Aorta (tissue), 5 donors: ENCODE measurements around the gene ACTR10. TPM values are rescaled to one million over a fixed set of nuclear protein-coding genes. Genes with fewer than 3 reads are reported as not detected.

Experiments used
- ATAC-seq: fragments of 200-7000 bp; cut with Tn5 transposase; one replicate; pipeline ENCODE4 v1.9.1; 2022; ENCODE audit warnings: moderate library complexity; ENCODE audit not compliant: low FRiP score
- DNase-seq, 2 donors: peaks; one replicate each; pipeline ENCODE4 v3.0.0-alpha.2; 2020
- H3K27ac ChIP-seq, 2 donors: one replicate each; pipeline ENCODE4 v1.5.1; 2013; ENCODE audit warnings: low read length in 2 of 2, mild to moderate bottlenecking in 2 of 2, moderate library complexity in 2 of 2, control low read depth in 1 of 2, inconsistent platforms in 1 of 2, low read depth in 1 of 2
- H3K27me3 ChIP-seq, 2 donors: one replicate each; pipeline ENCODE4 v1.6.1; 2013; ENCODE audit warnings: control low read depth in 1 of 2, low read length in 1 of 2, mild to moderate bottlenecking in 1 of 2, moderate library complexity in 1 of 2; ENCODE audit not compliant: insufficient read depth in 2 of 2, control insufficient read depth in 1 of 2
- H3K36me3 ChIP-seq, 2 donors: one replicate each; pipeline ENCODE4 v1.6.1; 2013; ENCODE audit warnings: control low read depth in 1 of 2, low read length in 1 of 2, mild to moderate bottlenecking in 1 of 2; ENCODE audit not compliant: insufficient read depth in 2 of 2, control insufficient read depth in 1 of 2
- H3K4me1 ChIP-seq, 2 donors: one replicate each; pipeline ENCODE4 v1.6.1; 2013; ENCODE audit warnings: low read length in 2 of 2, control low read depth in 1 of 2, mild to moderate bottlenecking in 1 of 2, moderate library complexity in 1 of 2; ENCODE audit not compliant: insufficient read depth in 2 of 2, control insufficient read depth in 1 of 2
- H3K4me3 ChIP-seq, 2 donors: one replicate each; pipeline ENCODE4 v1.5.1; 2013; ENCODE audit warnings: low read length in 2 of 2, control low read depth in 1 of 2, mild to moderate bottlenecking in 1 of 2
- H3K9me3 ChIP-seq: one replicate; pipeline ENCODE4 v1.6.1; 2013; ENCODE audit warnings: mild to moderate bottlenecking, low read length; ENCODE audit not compliant: control insufficient read depth
- WGBS, 2 donors: extraction: QIAGEN DNeasy Blood & Tissue Kit; methylation state at CpG; one replicate each; pipeline ENCODE4 v1.1.7; 2013; 5-methylcytosine and 5-hydroxymethylcytosine counted together
- intact Hi-C, 2 donors: fragments of 100-400 bp; cut with DNase I; formaldehyde crosslinking; loops; one replicate each; pipeline versions ENCODE4 v1.14.2 to v1.15.0; 2022
- polyA plus RNA-seq, 2 donors: library from polyadenylated mRNA; stranded (reverse); fragments of 200-250 nt; gene quantifications; one replicate each; pipeline ENCODE4 v1.2.3, GENCODE V29; 2013
- total RNA-seq, 2 donors: library from RNA; stranded (reverse); fragmentation: NEBNext Ultra II Directional; extraction: Animal tissue kit (Norgen Biotek cat#: 25700); gene quantifications; one replicate each; pipeline ENCODE4 v1.2.1, GENCODE V29; 2021
- donor health status: healthy with polysubstance abuse.
- donor health status: Bipolar disorder and iron deficiency.
- donor health status: DM: no; HTN: no; CAD: no.
- donor health status: DM: no; HTN: no; CAD: no.
- donor health status: DM: yes; HTN: yes; CAD: no.

Gene ACTR10
- total and polyA plus RNA-seq, 4 donors: 47.3 to 95.6 (median 69.9) TPM

DNA sequence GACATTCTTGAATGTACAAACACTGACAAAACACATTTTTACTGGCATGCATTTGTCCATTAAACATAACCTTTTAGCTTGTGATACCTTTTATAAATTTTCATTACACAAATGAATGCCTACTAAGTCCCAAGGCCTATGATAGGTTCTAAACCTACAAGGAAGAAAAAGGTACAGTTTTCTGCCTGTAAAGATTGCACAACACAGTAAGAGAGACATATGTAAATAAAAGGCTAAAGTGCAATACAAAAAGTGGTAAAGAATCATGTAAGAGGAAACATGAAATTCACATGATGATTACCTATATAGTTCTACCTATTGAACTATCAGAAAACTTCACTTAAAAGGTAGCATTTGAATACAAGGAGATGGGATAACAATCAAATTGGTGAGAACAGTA is 83.8 kb downstream of the ACTR10 start:
- no peak overlapping the region for H3K27ac ChIP-seq
- intact Hi-C loops: no loop called here
- no peaks in the 10 kb centered on the region for H3K27me3 ChIP-seq
- no peak for DNase-seq
- peaks cover 2 to 12% of the 10 kb centered on the region in 2 donors for H3K4me1 ChIP-seq
- H3K9me3 ChIP-seq: no peaks in the 10 kb centered on the region
- H3K36me3 ChIP-seq: peaks cover 0 to 4% of the 10 kb centered on the region in 2 donors
- H3K4me3 ChIP-seq: no peak overlapping the region
- ATAC-seq: no peak

DNA sequence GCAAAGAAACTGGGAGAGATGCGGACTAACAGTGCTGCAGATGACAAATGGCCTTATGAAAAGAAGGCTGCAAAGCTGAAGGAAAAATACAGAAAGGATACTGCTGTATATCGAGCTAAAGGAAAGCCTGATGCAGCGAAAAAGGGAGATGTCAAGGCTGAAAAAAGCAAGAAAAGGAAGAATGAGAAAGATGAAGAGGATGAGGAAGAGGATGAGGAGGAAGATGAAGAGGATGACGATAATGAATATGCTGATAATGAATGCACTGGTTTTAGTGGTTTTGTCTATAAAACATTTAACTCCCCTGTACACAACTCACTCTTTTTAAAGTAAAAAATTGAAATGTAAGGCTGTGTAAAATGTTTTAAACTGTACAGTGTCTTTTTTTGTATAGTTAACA is 85.2 kb downstream of the ACTR10 start:
- Histone ChIP-seq H3K4me3 (no peak overlapping the region), H3K27me3 (no peaks in the 10 kb centered on the region), H3K9me3 (no peaks in the 10 kb centered on the region), H3K4me1 (peaks cover 2 to 12% of the 10 kb centered on the region in 2 donors), H3K27ac (no peak overlapping the region), H3K36me3 (peaks cover 0 to 5% of the 10 kb centered on the region in 2 donors)
- 95 to 96% methylated on average over 4 of the region's 4 CpGs for WGBS, 2 donors
- no peak for DNase-seq
- intact Hi-C loops: no loop called here
- no peak for ATAC-seq

Other genes with a start within 250 kb of the ACTR10 start
- gene ARMH4, start 47.9 kb upstream of the ACTR10 start, total RNA-seq: 10 to 100 TPM in 1 of 2 donors, 1 to 10 TPM in 1; 8.4 to 14.6 TPM
- 1 to 10 TPM in 1 of 2 donors, under 1 TPM in 1; 0.92 to 1.8 TPM for gene ARMH4, start 47.9 kb upstream of the ACTR10 start, polyA plus RNA-seq
- 100 to 1,000 TPM; 125 to 136 TPM for gene PSMA3, start 44.7 kb downstream of the ACTR10 start, total RNA-seq
- gene PSMA3, start 44.7 kb downstream of the ACTR10 start, polyA plus RNA-seq: 100 to 1,000 TPM; 104 to 140 TPM
- 10 to 100 TPM; 31.1 to 55.9 TPM for gene ARID4A, start 98.4 kb downstream of the ACTR10 start, total RNA-seq
- gene ARID4A, start 98.4 kb downstream of the ACTR10 start, polyA plus RNA-seq: 1 to 10 TPM; 7.8 to 9.0 TPM
- gene TOMM20L, start 195.8 kb downstream of the ACTR10 start, total RNA-seq: not detected
- gene TOMM20L, start 195.8 kb downstream of the ACTR10 start, polyA plus RNA-seq: not detected
- gene TIMM9, start 227.4 kb downstream of the ACTR10 start, total RNA-seq: 10 to 100 TPM; 24.8 to 25.7 TPM
- gene TIMM9, start 227.4 kb downstream of the ACTR10 start, polyA plus RNA-seq: 10 to 100 TPM; 36.1 to 65.0 TPM
- gene KIAA0586, start 227.6 kb downstream of the ACTR10 start, total RNA-seq: 10 to 100 TPM; 18.5 to 25.1 TPM
- 1 to 10 TPM; 2.8 to 8.8 TPM for gene KIAA0586, start 227.6 kb downstream of the ACTR10 start, polyA plus RNA-seq